HG03442 (cell line): ENCODE data around the gene PIK3C2A.

ENCODE experiments used
- ATAC-seq: cut with Tn5 transposase; IDR thresholded peaks from one replicate; pipeline ENCODE4 v1.9.1; 2021; ENCODE audit warnings: mild to moderate bottlenecking, moderate library complexity; ENCODE audit not compliant: unreplicated experiment

Gene PIK3C2A

DNA sequence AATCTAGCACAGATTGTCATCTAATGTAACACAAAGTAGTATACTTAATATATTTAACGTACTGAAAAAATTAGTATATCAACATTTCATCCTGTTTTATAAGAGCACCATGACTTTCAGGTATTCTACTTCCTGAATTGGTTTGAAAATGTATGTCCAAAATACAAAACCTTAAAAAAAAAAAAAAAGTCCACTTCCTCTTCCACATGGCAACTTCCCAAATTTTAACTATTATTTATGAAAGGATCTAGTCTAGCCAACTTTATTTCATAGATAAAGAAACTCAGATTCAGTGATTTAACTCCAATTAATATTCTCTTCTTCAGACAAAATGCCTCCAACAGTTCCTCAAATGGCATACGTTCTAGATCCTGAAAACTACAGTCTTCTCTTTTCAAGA is 44.0 kb downstream of the PIK3C2A start:
- no peak for ATAC-seq

DNA sequence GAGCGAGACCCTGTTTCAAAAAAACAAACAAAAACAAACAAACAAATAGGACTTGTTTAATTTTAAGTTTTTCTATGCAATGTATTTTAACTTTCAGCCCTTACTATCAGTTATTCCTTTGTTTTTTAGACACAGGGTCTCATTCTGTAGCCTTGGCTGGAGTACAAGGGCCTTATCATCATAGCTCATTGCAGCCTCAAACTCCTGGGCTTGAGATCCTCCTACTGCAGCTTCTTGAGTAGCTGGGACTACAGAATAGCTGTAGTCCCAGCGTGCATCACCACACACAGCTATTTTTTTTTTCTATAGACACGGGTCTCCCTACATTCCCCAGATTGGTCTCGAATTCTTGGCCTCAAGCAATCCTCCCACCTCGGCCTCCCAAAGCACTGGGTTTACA is 44.5 kb downstream of the PIK3C2A start:
- ATAC-seq = no peak

DNA sequence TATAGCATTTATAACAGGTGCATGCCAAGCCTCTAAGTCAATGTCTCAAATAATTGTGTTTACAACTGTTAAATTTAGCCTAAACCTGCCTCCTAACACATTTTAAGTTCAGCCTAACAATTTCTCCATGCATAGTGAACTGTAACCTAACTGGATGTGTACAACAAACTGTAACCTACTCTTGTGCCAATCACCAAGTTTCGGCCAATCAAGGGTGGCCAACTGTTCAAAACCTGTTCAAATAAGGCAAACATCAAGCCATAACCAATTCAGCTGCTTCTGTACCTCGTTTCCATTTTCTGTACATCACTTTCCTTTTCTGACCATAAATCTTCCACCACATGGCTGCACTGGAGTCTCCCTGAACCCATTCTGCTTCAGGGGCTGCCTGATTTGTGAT is 45.4 kb downstream of the PIK3C2A start:
- ATAC-seq = no peak

DNA sequence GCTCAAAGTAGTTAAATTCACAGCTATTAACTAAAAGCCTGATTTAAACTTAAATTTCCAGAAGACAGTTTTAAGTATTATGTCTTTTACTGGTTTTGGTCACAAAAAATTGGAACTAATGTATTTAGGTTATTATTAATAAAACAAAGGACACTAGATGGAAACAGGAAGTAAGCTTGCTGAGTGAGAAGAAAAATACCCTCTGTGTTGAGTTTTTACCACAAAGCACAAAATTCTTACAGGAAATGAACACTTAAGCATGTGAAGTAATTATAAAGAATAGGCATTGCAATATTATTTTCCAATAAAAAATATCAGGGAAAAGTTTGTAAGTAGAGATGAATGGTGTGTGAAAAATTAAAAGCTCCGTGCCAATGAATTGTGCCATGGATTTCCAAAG is 46.3 kb downstream of the PIK3C2A start:
- ATAC-seq = no peak

DNA sequence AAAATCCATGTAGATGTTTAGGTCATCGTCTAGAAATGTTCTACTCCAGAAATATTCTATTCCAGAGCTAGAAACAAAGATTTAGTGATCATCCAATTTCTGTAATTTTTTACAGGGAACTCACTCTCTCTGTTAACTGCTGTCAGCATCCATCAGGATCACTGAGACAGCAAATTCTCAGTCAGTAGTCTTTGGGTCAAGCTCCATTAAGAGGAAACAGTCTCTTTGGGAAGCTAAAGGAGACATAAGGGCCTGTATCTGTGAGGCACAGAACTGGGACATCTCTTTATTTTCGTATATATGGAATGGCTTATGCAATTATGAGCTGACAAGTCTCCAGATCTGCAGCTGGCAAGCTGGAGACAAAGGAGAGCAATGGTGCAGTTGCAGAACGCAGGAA is 48.3 kb downstream of the PIK3C2A start:
- ATAC-seq = no peak
